Body of pancreas (tissue), 4 donors: ENCODE data around the gene CARD19. TPM values are rescaled to one million over a fixed set of nuclear protein-coding genes. Genes with fewer than 3 reads are reported as not detected.
A peak's percentile ranks its signal among the peaks of the same experiment; 100 is the strongest.

Experiments used
- ATAC-seq: fragments of 150-250 bp; one replicate; pipeline ENCODE4 v1.9.1; 2016
- DNase-seq, 4 donors: peaks; one replicate each; pipeline ENCODE4 v3.0.0-alpha.2; 2019
- H3K27ac ChIP-seq, 4 donors: fragments of 200-600 bp; sonication (generic); 1 replicate in 3 of 4; 2 replicates in 1 of 4; pipeline versions ENCODE4 v1.5.1 to v1.6.1; 2016 to 2019; ENCODE audit warnings: mild to moderate bottlenecking in 1 of 4, mixed read lengths in 1 of 4, moderate library complexity in 1 of 4
- H3K27me3 ChIP-seq, 2 donors: fragments of 200-600 bp; sonication (generic); one replicate each; pipeline ENCODE4 v1.6.0; 2016; ENCODE audit warnings: mild to moderate bottlenecking in 1 of 2
- H3K36me3 ChIP-seq, 2 donors: fragments of 200-600 bp; sonication (generic); replicated peaks in 1 of 2; 2 replicates each; pipeline ENCODE4 v1.5.1; 2016; ENCODE audit warnings: low read depth in 2 of 2; ENCODE audit not compliant: insufficient read depth in 1 of 2
- H3K4me1 ChIP-seq: fragments of 200-600 bp; sonication (generic); one replicate; pipeline ENCODE4 v1.6.0; 2016
- H3K4me3 ChIP-seq, 2 donors: fragments of 200-600 bp; sonication (generic); 1 replicate in 1 of 2; 2 replicates in 1 of 2; pipeline ENCODE4 v1.5.1; 2016 to 2019
- H3K9me3 ChIP-seq, 3 donors: fragments of 200-600 bp; sonication (generic); 1 replicate in 2 of 3; 2 replicates in 1 of 3; pipeline ENCODE4 v1.5.1; 2016
- POLR2A ChIP-seq, 3 donors: fragments of 450-650 bp; IDR thresholded peaks; one replicate each; pipeline ENCODE4 v1.6.1; 2016; ENCODE audit warnings: antibody characterized with exemption in 3 of 3, mild to moderate bottlenecking in 2 of 3
- WGBS, 2 donors: methylation state at CpG; one replicate each; pipeline ENCODE4 v1.1.5; 2017; 5-methylcytosine and 5-hydroxymethylcytosine counted together
- intact Hi-C: fragments of 100-400 bp; cut with DNase I; formaldehyde crosslinking; loops from one replicate; pipeline ENCODE4 v1.15.1; 2023
- total RNA-seq, 2 donors: library from RNA; depleted of rRNA; stranded (reverse); fragments of >200 nt; gene quantifications; one replicate each; pipeline ENCODE4 v1.1.0, GENCODE V29; 2016
- TF ChIP-seq, protein P1 (sequence below), 7 experiments: fragments of 450-650 bp in 4 of 7; fragments of 200-600 bp in 3 of 7; sonication (generic) in 3 of 7; IDR thresholded peaks; one replicate each; pipeline ENCODE4 v1.5.1; 2016 to 2019; ENCODE audit warnings: antibody characterized with exemption in 7 of 7

The CARD19 gene
- total RNA-seq, 2 donors from 2014 or later: 4.3 to 20.8 TPM

DNA sequence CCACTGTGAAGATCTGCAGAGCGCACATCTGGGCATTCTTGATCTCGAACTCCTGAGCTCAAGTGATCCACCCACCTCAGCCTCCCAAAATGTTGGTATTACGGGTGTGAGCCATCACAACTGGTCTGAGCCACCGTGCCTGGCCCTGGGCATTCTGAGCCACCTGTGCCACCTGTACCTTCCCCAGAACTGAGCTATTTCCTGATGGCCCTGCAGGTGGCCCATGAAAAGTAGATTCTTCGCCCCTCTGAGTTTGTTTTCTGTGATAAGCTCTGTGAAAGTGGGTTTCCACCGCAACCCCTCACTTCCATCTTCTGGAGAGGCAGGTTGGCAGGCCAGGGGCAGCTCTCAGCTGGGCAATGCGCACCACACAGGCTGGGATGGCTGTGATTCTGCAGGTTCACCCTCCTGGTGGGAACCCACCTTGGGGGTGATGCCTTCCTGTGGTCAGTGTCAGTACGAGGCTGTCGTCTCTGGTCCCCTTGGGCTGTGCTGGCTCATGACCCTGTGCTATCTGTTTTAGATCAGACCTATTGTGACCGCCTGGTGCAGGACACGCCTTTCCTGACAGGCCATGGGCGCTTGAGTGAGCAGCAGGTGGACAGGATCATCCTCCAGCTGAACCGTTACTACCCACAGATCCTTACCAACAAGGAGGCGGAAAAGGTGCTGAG lies 11.3 kb downstream of the CARD19 start:
- peaks cover 5% of the 10 kb centered on the region for H3K4me1 ChIP-seq
- no peak overlapping the region for H3K4me3 ChIP-seq
- TF ChIP-seq POLR2A (IDR thresholded peaks at IDR 0.05): no peak
- TF ChIP-seq, protein P1, sequence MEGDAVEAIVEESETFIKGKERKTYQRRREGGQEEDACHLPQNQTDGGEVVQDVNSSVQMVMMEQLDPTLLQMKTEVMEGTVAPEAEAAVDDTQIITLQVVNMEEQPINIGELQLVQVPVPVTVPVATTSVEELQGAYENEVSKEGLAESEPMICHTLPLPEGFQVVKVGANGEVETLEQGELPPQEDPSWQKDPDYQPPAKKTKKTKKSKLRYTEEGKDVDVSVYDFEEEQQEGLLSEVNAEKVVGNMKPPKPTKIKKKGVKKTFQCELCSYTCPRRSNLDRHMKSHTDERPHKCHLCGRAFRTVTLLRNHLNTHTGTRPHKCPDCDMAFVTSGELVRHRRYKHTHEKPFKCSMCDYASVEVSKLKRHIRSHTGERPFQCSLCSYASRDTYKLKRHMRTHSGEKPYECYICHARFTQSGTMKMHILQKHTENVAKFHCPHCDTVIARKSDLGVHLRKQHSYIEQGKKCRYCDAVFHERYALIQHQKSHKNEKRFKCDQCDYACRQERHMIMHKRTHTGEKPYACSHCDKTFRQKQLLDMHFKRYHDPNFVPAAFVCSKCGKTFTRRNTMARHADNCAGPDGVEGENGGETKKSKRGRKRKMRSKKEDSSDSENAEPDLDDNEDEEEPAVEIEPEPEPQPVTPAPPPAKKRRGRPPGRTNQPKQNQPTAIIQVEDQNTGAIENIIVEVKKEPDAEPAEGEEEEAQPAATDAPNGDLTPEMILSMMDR (IDR thresholded peaks at IDR 0.05): no peak
- H3K9me3 ChIP-seq: no peaks in the 10 kb centered on the region
- no peaks in the 10 kb centered on the region for H3K36me3 ChIP-seq
- 82 to 100% methylated on average over 7 to 14 of the region's 14 CpGs for WGBS, 2 donors
- ATAC-seq: no peak
- DNase-seq: peak in 3 of 4 donors; percentile 2 to 8 (median 4)
- no peaks in the 10 kb centered on the region for H3K27me3 ChIP-seq
- intact Hi-C loops: no loop called here
- no peak overlapping the region for H3K27ac ChIP-seq

DNA sequence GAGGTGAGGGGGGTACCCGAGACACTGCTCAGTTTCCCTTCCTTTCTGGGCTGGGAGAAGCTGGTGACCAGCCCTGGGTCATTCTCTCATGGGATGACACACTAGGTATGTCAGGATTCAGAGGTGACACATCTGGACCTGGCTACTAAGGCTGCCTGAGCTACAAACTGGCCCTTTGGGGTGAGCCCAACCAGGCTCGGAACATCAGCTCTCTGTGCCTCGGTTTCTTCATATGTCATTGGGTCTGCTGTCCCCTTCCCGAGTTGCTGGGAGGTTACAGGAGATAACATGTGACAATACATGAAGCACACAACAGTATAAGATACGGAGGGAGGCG lies 11.8 kb downstream of the CARD19 start:
- WGBS, 2 donors: 84 to 88% methylated on average over 5 to 6 of the region's 6 CpGs
- no peak overlapping the region for H3K4me3 ChIP-seq
- TF ChIP-seq, protein P1 (IDR thresholded peaks at IDR 0.05): no peak
- TF ChIP-seq POLR2A (IDR thresholded peaks at IDR 0.05): no peak
- ATAC-seq (no peak), DNase-seq (peak in 2 of 4 donors; percentile 2 to 3)
- intact Hi-C loops: no loop called here
- H3K27me3 ChIP-seq: no peaks in the 10 kb centered on the region
- no peaks in the 10 kb centered on the region for H3K36me3 ChIP-seq
- no peak overlapping the region for H3K27ac ChIP-seq
- H3K9me3 ChIP-seq: no peaks in the 10 kb centered on the region
- peaks cover 5% of the 10 kb centered on the region for H3K4me1 ChIP-seq

DNA sequence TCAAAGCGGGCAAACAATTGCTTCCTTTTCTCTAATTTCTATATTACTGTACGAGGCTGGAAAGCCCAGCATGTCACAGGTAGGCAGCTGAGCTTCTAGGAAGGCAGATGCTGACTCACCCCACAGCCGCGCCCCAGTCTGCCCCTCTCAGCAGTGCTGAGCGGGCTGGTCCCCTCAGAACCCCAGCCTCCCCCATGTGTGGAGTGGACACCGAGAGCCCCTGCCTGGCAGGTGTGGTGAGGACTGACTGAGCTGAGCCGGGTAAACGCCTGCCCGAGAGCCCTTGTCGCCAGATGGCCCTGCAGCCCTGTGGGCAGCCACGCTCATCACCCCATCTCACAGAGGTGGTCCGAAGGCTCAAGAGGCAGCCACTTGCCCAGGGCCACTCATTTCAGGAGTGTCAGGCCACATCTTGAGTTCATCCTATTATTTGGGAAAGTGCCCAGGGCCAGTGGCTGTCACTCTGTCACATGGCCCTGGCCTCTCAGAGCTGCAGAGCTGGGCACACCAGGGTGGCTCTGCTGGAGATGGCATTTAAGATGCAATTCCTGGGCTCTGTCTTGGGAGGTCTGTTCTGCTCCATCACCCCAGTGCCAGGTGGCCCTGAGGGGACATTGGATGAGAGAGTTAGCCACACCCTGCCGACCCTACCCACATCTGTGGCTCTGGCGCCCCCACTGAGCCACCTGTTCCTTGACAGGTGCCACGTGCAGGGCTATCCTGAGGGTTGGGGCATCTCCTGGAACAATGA lies 12.4 kb downstream of the CARD19 start:
- Histone ChIP-seq H3K4me1 (peaks cover 5% of the 10 kb centered on the region), H3K4me3 (no peak overlapping the region), H3K27ac (no peak overlapping the region), H3K27me3 (no peaks in the 10 kb centered on the region), H3K36me3 (no peaks in the 10 kb centered on the region), H3K9me3 (no peaks in the 10 kb centered on the region)
- DNase-seq (peak in 3 of 4 donors; percentile 3 to 11 (median 4)), ATAC-seq (no peak)
- TF ChIP-seq, protein P1 (IDR thresholded peaks at IDR 0.05): no peak
- TF ChIP-seq POLR2A (IDR thresholded peaks at IDR 0.05): no peak
- intact Hi-C loops: no loop called here
- 83 to 89% methylated on average over 9 to 15 of the region's 15 CpGs for WGBS, 2 donors

DNA sequence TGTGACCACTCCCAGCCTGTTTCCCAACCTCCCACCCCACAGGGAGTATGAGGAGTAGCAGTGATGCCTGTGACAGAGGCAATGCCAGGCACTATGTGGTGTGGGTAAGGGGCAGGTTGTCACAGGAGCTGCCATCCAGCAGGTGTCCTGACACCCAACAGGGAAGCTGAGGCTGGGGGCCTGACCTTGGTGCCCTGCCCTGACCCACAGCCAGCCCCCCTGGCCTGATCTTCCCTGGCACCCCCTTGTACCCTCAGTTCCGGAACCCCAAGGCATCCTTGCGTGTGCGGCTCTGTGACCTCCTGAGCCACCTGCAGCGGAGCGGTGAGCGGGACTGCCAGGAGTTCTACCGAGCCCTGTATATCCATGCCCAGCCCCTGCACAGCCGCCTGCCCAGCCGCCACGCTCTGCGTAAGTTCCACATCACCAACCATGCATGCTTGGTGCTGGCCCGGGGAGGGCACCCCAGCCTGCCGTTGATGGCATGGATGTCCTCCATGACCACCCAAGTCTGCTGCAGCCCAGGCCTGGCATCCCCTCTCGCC lies 14.4 kb downstream of the CARD19 start:
- ATAC-seq (no peak), DNase-seq (peak in 3 of 4 donors; percentile 3 to 7 (median 3))
- Histone ChIP-seq H3K4me1 (peaks cover 5% of the 10 kb centered on the region), H3K27ac (no peak overlapping the region), H3K4me3 (no peak overlapping the region), H3K36me3 (no peaks in the 10 kb centered on the region), H3K27me3 (no peaks in the 10 kb centered on the region), H3K9me3 (no peaks in the 10 kb centered on the region)
- TF ChIP-seq, protein P1 (IDR thresholded peaks at IDR 0.05): no peak
- no peak for TF ChIP-seq POLR2A (IDR thresholded peaks at IDR 0.05)
- WGBS, 2 donors: 97 to 98% methylated on average over 7 to 14 of the region's 14 CpGs
- intact Hi-C loops: no loop called here
